HepG2 (cell line): ENCODE measurements around the gene CSNK2A2. TPM values are rescaled to one million over a fixed set of nuclear protein-coding genes. Genes with fewer than 3 reads are reported as not detected.
A peak's percentile ranks its signal among the peaks of the same experiment; 100 is the strongest.

Experiments used
- ATAC-seq: fragments of 200-7000 bp; cut with Tn5 transposase; 3 replicates; pipeline ENCODE4 v1.9.1; 2020; ENCODE audit warnings: mild to moderate bottlenecking, moderate library complexity
- BruUV-seq: library from RNA; stranded (reverse); fragments of 400-500 nt; replicated peaks from 2 replicates; lab custom pipeline; 2021; lab: Mats Ljungman, UMichigan
- CTCF ChIA-PET: fragments of 300-600 bp; formaldehyde crosslinking; extraction: SDS; loops from one replicate; lab custom pipeline; 2021; ENCODE audit warnings: low total read pairs, inconsistent platforms, low intra/inter-chr PET ratio; lab: Yijun Ruan, JAX
- POLR2A ChIA-PET: fragments of 350-600 bp; sonication (Branson Sonifier 250); formaldehyde crosslinking; loops from one replicate; lab custom pipeline; 2020; ENCODE audit warnings: antibody characterized with exemption, inconsistent platforms; lab: Yijun Ruan, JAX
- DNase-seq: peaks from one replicate; pipeline ENCODE4 v3.0.0-alpha.2; 2015; ENCODE audit warnings: low spot score
- FAIRE-seq: peaks from 3 replicates; lab custom pipeline; 2011; peaks lifted over from hg19 to GRCh38; lab: Jason Lieb, UNC
- H2AFZ ChIP-seq: one replicate; pipeline ENCODE4 v1.6.1; 2011; ENCODE audit warnings: low read length, inconsistent platforms
- H3K27ac ChIP-seq: fragments of 300-600 bp; 3 replicates; pipeline ENCODE4 v1.8.0; 2011; ENCODE audit warnings: mixed run types, mild to moderate bottlenecking, mixed read lengths, low read length, inconsistent platforms; ENCODE audit not compliant: insufficient read depth; ENCODE audit errors: extremely low read length
- H3K27me3 ChIP-seq, 2 experiments: fragments of 200-600 bp in 1 of 2; 2 replicates in 1 of 2; 3 replicates in 1 of 2; pipeline versions ENCODE4 v1.6.0 to v1.8.0; 2011; ENCODE audit warnings: low read length in 2 of 2, mild to moderate bottlenecking in 2 of 2, moderate library complexity in 2 of 2, inconsistent platforms in 1 of 2; ENCODE audit not compliant: insufficient read depth in 2 of 2, control insufficient read depth in 1 of 2
- H3K36me3 ChIP-seq, 2 experiments: fragments of 200-600 bp in 1 of 2; replicated peaks in 1 of 2; 2 replicates in 1 of 2; 3 replicates in 1 of 2; pipeline versions ENCODE4 v1.5.1 to v1.8.0; 2011; ENCODE audit warnings: low read length in 2 of 2, inconsistent platforms in 1 of 2; ENCODE audit not compliant: insufficient read depth in 2 of 2, control insufficient read depth in 1 of 2
- H3K4me1 ChIP-seq: 2 replicates; pipeline ENCODE4 v1.5.1; 2012; ENCODE audit warnings: low read length, inconsistent platforms; ENCODE audit not compliant: insufficient read depth
- H3K4me2 ChIP-seq: 2 replicates; pipeline ENCODE4 v1.6.0; 2011; ENCODE audit warnings: low read depth, low read length, inconsistent platforms
- H3K4me3 ChIP-seq, 3 experiments: fragments of 200-600 bp in 1 of 3; sonication (generic), shearing (Covaris generic) in 1 of 3; replicated peaks in 1 of 3; 2 replicates each; pipeline ENCODE4 v1.5.1; 2011 to 2016; ENCODE audit warnings: low read length in 3 of 3, inconsistent platforms in 2 of 3, low read depth in 2 of 3, mild to moderate bottlenecking in 2 of 3, control low read depth in 1 of 3, mixed read lengths in 1 of 3; ENCODE audit not compliant: insufficient read depth in 1 of 3
- H3K79me2 ChIP-seq: one replicate; pipeline ENCODE4 v1.6.1; 2011; ENCODE audit warnings: low read length, inconsistent platforms; ENCODE audit not compliant: insufficient read depth
- H3K9ac ChIP-seq: 2 replicates; pipeline ENCODE4 v1.6.0; 2011; ENCODE audit warnings: mild to moderate bottlenecking, low read depth, low read length, inconsistent platforms; ENCODE audit not compliant: insufficient read depth
- H3K9me3 ChIP-seq: 2 replicates; pipeline ENCODE4 v1.5.1; 2012; ENCODE audit warnings: mild to moderate bottlenecking, low read length
- H4K20me1 ChIP-seq: 2 replicates; pipeline ENCODE4 v1.6.0; 2011; ENCODE audit warnings: inconsistent platforms, mild to moderate bottlenecking, low read length, moderate library complexity; ENCODE audit not compliant: insufficient read depth
- MEIS2 ChIP-seq: sonication (generic); formaldehyde crosslinking; IDR thresholded peaks from 2 replicates; pipeline ENCODE4 v1.9.0; 2021; ENCODE audit warnings: mild to moderate bottlenecking, missing genetic modification reagents
- SIN3A ChIP-seq: IDR thresholded peaks from 2 replicates; pipeline ENCODE4 v1.6.1; 2011; ENCODE audit warnings: low read depth, mild to moderate bottlenecking, control low read depth, low read length, borderline replicate concordance
- SMAD9 ChIP-seq: sonication (generic); formaldehyde crosslinking; IDR thresholded peaks from 2 replicates; pipeline ENCODE4 v1.5.1; 2020; ENCODE audit warnings: mild to moderate bottlenecking, missing genetic modification reagents
- YEATS4 ChIP-seq: sonication (generic); formaldehyde crosslinking; IDR thresholded peaks from 2 replicates; pipeline ENCODE4 v1.4.0; 2020; ENCODE audit warnings: missing genetic modification reagents, borderline replicate concordance
- ZBTB3 ChIP-seq: sonication (generic); formaldehyde crosslinking; IDR thresholded peaks from 2 replicates; pipeline ENCODE4 v1.4.0; 2020; ENCODE audit warnings: low read depth, mild to moderate bottlenecking, moderate library complexity, missing genetic modification reagents, borderline replicate concordance
- ZKSCAN5 ChIP-seq: sonication (generic); formaldehyde crosslinking; IDR thresholded peaks from 2 replicates; pipeline ENCODE4 v1.5.1; 2020; ENCODE audit warnings: mild to moderate bottlenecking, missing genetic modification reagents
- ZNF678 ChIP-seq: sonication (generic); formaldehyde crosslinking; IDR thresholded peaks from 2 replicates; pipeline ENCODE4 v1.4.0; 2020; ENCODE audit warnings: mild to moderate bottlenecking, missing genetic modification reagents
- ZNF766 ChIP-seq: sonication (generic); formaldehyde crosslinking; IDR thresholded peaks from 2 replicates; pipeline ENCODE4 v1.5.0; 2020; ENCODE audit warnings: missing genetic modification reagents, borderline replicate concordance
- WGBS: methylation state at CpG from one replicate; pipeline ENCODE4 v1.1.6; 2017; ENCODE audit warnings: low lambda C conversion rate; 5-methylcytosine and 5-hydroxymethylcytosine counted together
- in situ Hi-C: cut with HindIII; loops from 2 replicates; pipeline ENCODE4 v1.10.0; 2017; ENCODE audit warnings: low pct_unique_long_range_greater_than_20kb; ENCODE audit not compliant: extremely low pct_ligation_motif_present
- intact Hi-C: fragments of 100-400 bp; cut with micrococcal nuclease; formaldehyde crosslinking; loops from one replicate; pipeline ENCODE4 v1.10.0; 2022; ENCODE audit not compliant: unreplicated experiment
- polyA plus RNA-seq, 8 experiments: library from polyadenylated mRNA; depleted of rRNA in 3 of 8; stranded (reverse) in 7 of 8; unstranded in 1 of 8; fragments of >200 nt; fragmentation: Illumina TruSeq in 4 of 8; extraction: Trizol in 4 of 8; gene quantifications; 2 replicates each; pipeline versions ENCODE4 v1.2.1 to v1.2.3, GENCODE V29; 2011 to 2016; ENCODE audit warnings: low read depth in 4 of 8, missing spikeins in 1 of 8, mixed read lengths in 1 of 8; ENCODE audit not compliant: insufficient read depth in 1 of 8
- total RNA-seq, 5 experiments: library from RNA; depleted of rRNA; stranded (reverse); fragments of >200 nt; fragmentation: Illumina TruSeq; extraction: Trizol; gene quantifications; 2 replicates each; pipeline ENCODE4 v1.2.3, GENCODE V29; 2016; ENCODE audit warnings: low read depth in 1 of 5
- TF ChIP-seq, protein P1 (sequence below): sonication (generic); formaldehyde crosslinking; IDR thresholded peaks from 2 replicates; pipeline ENCODE4 v1.4.0; 2020; ENCODE audit warnings: missing genetic modification reagents
- TF ChIP-seq, protein P2 (sequence below), 2 experiments: IDR thresholded peaks; 2 replicates each; pipeline ENCODE4 v1.6.1; 2011 to 2012; ENCODE audit warnings: low read length in 2 of 2, borderline replicate concordance in 1 of 2, low read depth in 1 of 2, mild to moderate bottlenecking in 1 of 2, moderate library complexity in 1 of 2

The CSNK2A2 gene
- total and polyA plus RNA-seq, 2 of the 13 experiments (the other 11 are each of a cell fraction or from before 2014, with no cell fraction given) = 46.4 to 56.9 TPM

DNA sequence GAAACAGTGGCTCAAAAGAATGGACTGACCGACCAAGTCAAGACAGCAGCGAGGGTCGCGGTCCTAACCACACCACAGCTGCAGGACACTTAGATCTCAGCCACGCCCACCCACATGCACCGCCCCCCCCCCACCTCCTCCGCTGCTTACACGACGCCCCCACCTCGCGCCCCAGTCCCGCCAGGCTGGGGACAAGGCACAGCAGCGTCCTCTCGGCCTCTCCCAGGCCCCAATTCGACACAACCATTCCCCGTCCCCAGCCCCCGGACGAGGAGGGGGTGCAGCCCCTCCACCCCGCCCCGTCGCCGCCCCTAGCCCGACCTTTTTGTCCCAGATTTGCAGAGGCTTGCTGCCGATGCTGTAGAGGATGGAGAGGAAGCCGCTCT, 69.2 kb downstream of the CSNK2A2 start:
- Histone ChIP-seq H3K9ac (peak overlapping the region; percentile 88), H3K4me1 (peaks cover 50% of the 10 kb centered on the region), H3K27ac (peak overlapping the region; percentile 91), H4K20me1 (peaks cover 44% of the 10 kb centered on the region), H3K79me2 (peaks cover 49% of the 10 kb centered on the region), H3K4me3 (peak overlapping the region; percentile 67 to 95 (median 92)), H3K27me3 (no peaks in the 10 kb centered on the region)
- POLR2A ChIA-PET = interaction anchor here (0.6 to 6.2 kb wide), 23 partner anchors 9 to 1199 kb away, joined by 3 to 101 read pairs (median 3); partner anchors contain the start of genes CIAPIN1, COQ9, KATNB1 and MMP15
- DNase-seq = no peak
- TF ChIP-seq ZNF678 (CRISPR knock-in tag) (no peak), SIN3A (peak; percentile 21; the same call in 1 of the 2 replicates), YEATS4 (no peak)
- TF ChIP-seq, protein P1, sequence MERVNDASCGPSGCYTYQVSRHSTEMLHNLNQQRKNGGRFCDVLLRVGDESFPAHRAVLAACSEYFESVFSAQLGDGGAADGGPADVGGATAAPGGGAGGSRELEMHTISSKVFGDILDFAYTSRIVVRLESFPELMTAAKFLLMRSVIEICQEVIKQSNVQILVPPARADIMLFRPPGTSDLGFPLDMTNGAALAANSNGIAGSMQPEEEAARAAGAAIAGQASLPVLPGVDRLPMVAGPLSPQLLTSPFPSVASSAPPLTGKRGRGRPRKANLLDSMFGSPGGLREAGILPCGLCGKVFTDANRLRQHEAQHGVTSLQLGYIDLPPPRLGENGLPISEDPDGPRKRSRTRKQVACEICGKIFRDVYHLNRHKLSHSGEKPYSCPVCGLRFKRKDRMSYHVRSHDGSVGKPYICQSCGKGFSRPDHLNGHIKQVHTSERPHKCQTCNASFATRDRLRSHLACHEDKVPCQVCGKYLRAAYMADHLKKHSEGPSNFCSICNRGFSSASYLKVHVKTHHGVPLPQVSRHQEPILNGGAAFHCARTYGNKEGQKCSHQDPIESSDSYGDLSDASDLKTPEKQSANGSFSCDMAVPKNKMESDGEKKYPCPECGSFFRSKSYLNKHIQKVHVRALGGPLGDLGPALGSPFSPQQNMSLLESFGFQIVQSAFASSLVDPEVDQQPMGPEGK = peak; percentile 29; the same call in 1 of the 2 replicates
- TF ChIP-seq, all 625 proteins: peak for 2
- Histone ChIP-seq H3K9me3 (no peaks in the 10 kb centered on the region), H3K36me3 (0 out of 5 replicates have a peak, but pooled peaks cover 0 to 2% of the 10 kb centered on the region in 2 experiments), H2AFZ (no peak overlapping the region), H3K4me2 (peak overlapping the region; percentile 93)
- ATAC-seq (peak; percentile 12), FAIRE-seq (no peak)
- no TSS peak for BruUV-seq
- CTCF ChIA-PET = no interaction called here
- 1% methylated on average over 12 of the region's 25 CpGs for WGBS
- in situ Hi-C loops (loop anchor here (5.0 kb wide), 1 partner anchor 106 kb away; no protein-coding TSS in a partner anchor), intact Hi-C loops (loop anchor here (1.0 to 2.0 kb wide), 2 partner anchors 103 to 234 kb away; partner anchors contain the start of gene MMP15)

DNA sequence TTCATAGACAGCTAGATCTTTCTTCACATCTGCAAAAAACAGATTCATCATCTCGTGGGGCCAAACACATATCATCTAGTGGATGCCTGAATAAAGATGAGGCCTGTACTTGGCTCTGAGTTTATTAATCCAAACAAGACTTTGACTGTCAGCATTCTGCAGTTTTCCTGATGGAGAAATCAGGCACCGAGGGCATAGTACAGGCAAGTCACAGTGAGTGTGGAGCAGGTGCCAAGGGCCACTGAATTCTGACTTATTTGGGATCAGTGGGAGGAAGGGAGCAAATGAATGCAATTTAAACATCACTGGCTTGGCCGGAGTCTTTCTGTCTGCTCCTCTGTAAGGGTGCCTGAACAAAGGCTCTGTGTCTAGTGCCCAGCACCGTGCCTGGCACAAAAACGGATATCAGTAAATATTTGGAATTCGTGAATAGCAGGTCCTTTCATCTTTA, 69.7 kb downstream of the CSNK2A2 start:
- Histone ChIP-seq H3K4me1 (peaks cover 51% of the 10 kb centered on the region), H3K9ac (peak overlapping the region; percentile 88), H3K4me2 (peak overlapping the region; percentile 93), H3K27me3 (no peaks in the 10 kb centered on the region), H3K4me3 (peak overlapping the region; percentile 67 to 95 (median 92)), H3K36me3 (0 out of 5 replicates have a peak, but pooled peaks cover 0 to 2% of the 10 kb centered on the region in 2 experiments), H3K79me2 (peaks cover 52% of the 10 kb centered on the region), H4K20me1 (peaks cover 46% of the 10 kb centered on the region), H2AFZ (no peak overlapping the region), H3K9me3 (no peaks in the 10 kb centered on the region), H3K27ac (peak overlapping the region; percentile 91)
- ChIA-PET CTCF (no interaction called here), POLR2A (interaction anchor here (1.4 to 6.2 kb wide), 3 partner anchors 24 to 103 kb away, joined by 3 to 101 read pairs (median 8); partner anchors contain the start of gene MMP15)
- FAIRE-seq (no peak), DNase-seq (peak; percentile 34), ATAC-seq (peak; percentile 11)
- intact Hi-C loops (loop anchor here (2.0 kb wide), 1 partner anchor 233 kb away; no protein-coding TSS in a partner anchor), in situ Hi-C loops (loop anchor here (5.0 kb wide), 1 partner anchor 106 kb away; no protein-coding TSS in a partner anchor)
- WGBS = 4% methylated on average over 6 of the region's 6 CpGs
- BruUV-seq = TSS peak; percentile 63
- TF ChIP-seq ZNF766 (CRISPR knock-in tag) = 0 out of 2 replicates have a peak, but pooled peaks have one; percentile 24
- no peak for TF ChIP-seq MEIS2
- TF ChIP-seq, protein P2, sequence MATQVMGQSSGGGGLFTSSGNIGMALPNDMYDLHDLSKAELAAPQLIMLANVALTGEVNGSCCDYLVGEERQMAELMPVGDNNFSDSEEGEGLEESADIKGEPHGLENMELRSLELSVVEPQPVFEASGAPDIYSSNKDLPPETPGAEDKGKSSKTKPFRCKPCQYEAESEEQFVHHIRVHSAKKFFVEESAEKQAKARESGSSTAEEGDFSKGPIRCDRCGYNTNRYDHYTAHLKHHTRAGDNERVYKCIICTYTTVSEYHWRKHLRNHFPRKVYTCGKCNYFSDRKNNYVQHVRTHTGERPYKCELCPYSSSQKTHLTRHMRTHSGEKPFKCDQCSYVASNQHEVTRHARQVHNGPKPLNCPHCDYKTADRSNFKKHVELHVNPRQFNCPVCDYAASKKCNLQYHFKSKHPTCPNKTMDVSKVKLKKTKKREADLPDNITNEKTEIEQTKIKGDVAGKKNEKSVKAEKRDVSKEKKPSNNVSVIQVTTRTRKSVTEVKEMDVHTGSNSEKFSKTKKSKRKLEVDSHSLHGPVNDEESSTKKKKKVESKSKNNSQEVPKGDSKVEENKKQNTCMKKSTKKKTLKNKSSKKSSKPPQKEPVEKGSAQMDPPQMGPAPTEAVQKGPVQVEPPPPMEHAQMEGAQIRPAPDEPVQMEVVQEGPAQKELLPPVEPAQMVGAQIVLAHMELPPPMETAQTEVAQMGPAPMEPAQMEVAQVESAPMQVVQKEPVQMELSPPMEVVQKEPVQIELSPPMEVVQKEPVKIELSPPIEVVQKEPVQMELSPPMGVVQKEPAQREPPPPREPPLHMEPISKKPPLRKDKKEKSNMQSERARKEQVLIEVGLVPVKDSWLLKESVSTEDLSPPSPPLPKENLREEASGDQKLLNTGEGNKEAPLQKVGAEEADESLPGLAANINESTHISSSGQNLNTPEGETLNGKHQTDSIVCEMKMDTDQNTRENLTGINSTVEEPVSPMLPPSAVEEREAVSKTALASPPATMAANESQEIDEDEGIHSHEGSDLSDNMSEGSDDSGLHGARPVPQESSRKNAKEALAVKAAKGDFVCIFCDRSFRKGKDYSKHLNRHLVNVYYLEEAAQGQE (IDR thresholded peaks at IDR 0.05; ENCODE audit: borderline replicate concordance in 1 of 2, low read depth in 1 of 2, low read length in 2 of 2) = no peak
- TF ChIP-seq ZBTB3 (CRISPR knock-in tag) = 0 out of 2 replicates have a peak, but pooled peaks have one; percentile 45
- no peak for TF ChIP-seq SMAD9
- no peak for TF ChIP-seq ZKSCAN5 (CRISPR knock-in tag)
- 0 out of 2 replicates have a peak, but pooled peaks have one; percentile 13 for TF ChIP-seq SIN3A
